H9 (cell line): Measurements from ENCODE around the gene CD300A. TPM values are rescaled to one million over a fixed set of nuclear protein-coding genes. Genes with fewer than 3 reads are reported as not detected.

Experiments used
- DNase-seq: peaks from one replicate; pipeline ENCODE4 v3.0.0-alpha.2; 2017
- H2AFZ ChIP-seq: one replicate; pipeline ENCODE4 v1.6.1; 2013; ENCODE audit warnings: mild to moderate bottlenecking, low read length, control low read depth, moderate library complexity
- H2AK5ac ChIP-seq: 2 replicates; pipeline ENCODE4 v1.6.1; 2013; ENCODE audit warnings: low read length, control low read depth, mixed read lengths; ENCODE audit not compliant: insufficient read length
- H2BK120ac ChIP-seq: one replicate; pipeline ENCODE4 v1.6.1; 2013; ENCODE audit warnings: low read depth, mild to moderate bottlenecking, low read length, control low read depth, inconsistent platforms; ENCODE audit not compliant: poor library complexity, severe bottlenecking
- H2BK12ac ChIP-seq: 2 replicates; pipeline ENCODE4 v1.6.1; 2013; ENCODE audit warnings: low read length, control low read depth, mixed read lengths, low read depth; ENCODE audit not compliant: insufficient read length
- H2BK15ac ChIP-seq: 2 replicates; pipeline ENCODE4 v1.6.1; 2013; ENCODE audit warnings: low read depth, low read length, control low read depth
- H2BK20ac ChIP-seq: one replicate; pipeline ENCODE4 v1.6.1; 2013; ENCODE audit warnings: low read depth, mild to moderate bottlenecking, low read length, control low read depth, inconsistent platforms; ENCODE audit not compliant: poor library complexity, severe bottlenecking
- H2BK5ac ChIP-seq: 2 replicates; pipeline ENCODE4 v1.6.1; 2013; ENCODE audit warnings: low read length, control low read depth, mixed read lengths; ENCODE audit not compliant: insufficient read length
- H3K14ac ChIP-seq: 2 replicates; pipeline ENCODE4 v1.6.1; 2013; ENCODE audit warnings: low read length, control low read depth; ENCODE audit not compliant: insufficient read depth
- H3K18ac ChIP-seq: 2 replicates; pipeline ENCODE4 v1.6.1; 2013; ENCODE audit warnings: low read depth, mild to moderate bottlenecking, mixed read lengths, low read length, control low read depth; ENCODE audit not compliant: insufficient read length
- H3K23ac ChIP-seq: 2 replicates; pipeline ENCODE4 v1.6.1; 2013; ENCODE audit warnings: low read length, control low read depth, mixed read lengths, low read depth; ENCODE audit not compliant: insufficient read length
- H3K23me2 ChIP-seq: 2 replicates; pipeline ENCODE4 v1.6.1; 2013; ENCODE audit warnings: low read depth, mild to moderate bottlenecking, mixed read lengths, low read length, control low read depth; ENCODE audit not compliant: insufficient read length, poor library complexity, severe bottlenecking
- H3K27ac ChIP-seq: 2 replicates; pipeline ENCODE4 v1.5.1; 2013; ENCODE audit warnings: low read length, control low read depth, mixed read lengths, low read depth; ENCODE audit not compliant: insufficient read length
- H3K27me3 ChIP-seq: 2 replicates; pipeline ENCODE4 v1.6.1; 2013; ENCODE audit warnings: low read length, control low read depth, inconsistent platforms; ENCODE audit not compliant: insufficient read depth
- H3K4ac ChIP-seq: 2 replicates; pipeline ENCODE4 v1.6.1; 2013; ENCODE audit warnings: low read depth, mild to moderate bottlenecking, control low read depth, inconsistent platforms, low read length, moderate library complexity
- H3K4me1 ChIP-seq: 2 replicates; pipeline ENCODE4 v1.6.1; 2013; ENCODE audit warnings: low read length, control low read depth, inconsistent platforms; ENCODE audit not compliant: insufficient read depth
- H3K4me2 ChIP-seq: 2 replicates; pipeline ENCODE4 v1.6.1; 2013; ENCODE audit warnings: low read length, control low read depth, mixed read lengths; ENCODE audit not compliant: insufficient read length, insufficient read depth
- H3K56ac ChIP-seq: 2 replicates; pipeline ENCODE4 v1.6.1; 2013; ENCODE audit warnings: low read depth, mild to moderate bottlenecking, mixed read lengths, low read length, control low read depth; ENCODE audit not compliant: insufficient read length
- H3K79me1 ChIP-seq: 2 replicates; pipeline ENCODE4 v1.6.1; 2013; ENCODE audit warnings: low read depth, mild to moderate bottlenecking, moderate library complexity, low read length, control low read depth, inconsistent platforms; ENCODE audit not compliant: insufficient read depth, poor library complexity, severe bottlenecking
- H3K79me2 ChIP-seq: 2 replicates; pipeline ENCODE4 v1.6.1; 2013; ENCODE audit warnings: low read length, control low read depth, inconsistent platforms; ENCODE audit not compliant: insufficient read depth
- H3K9ac ChIP-seq: 2 replicates; pipeline ENCODE4 v1.6.1; 2013; ENCODE audit warnings: low read length, control low read depth, mixed read lengths; ENCODE audit not compliant: insufficient read length; ENCODE audit errors: extremely low read depth
- H3K9me3 ChIP-seq: one replicate; pipeline ENCODE4 v1.6.1; 2013; ENCODE audit warnings: low read depth, low read length, inconsistent platforms; ENCODE audit not compliant: control insufficient read depth
- H3T11ph ChIP-seq: one replicate; pipeline ENCODE4 v1.6.1; 2013; ENCODE audit warnings: mild to moderate bottlenecking, low read length, control low read depth, inconsistent platforms
- H4K20me1 ChIP-seq: one replicate; pipeline ENCODE4 v1.6.1; 2013; ENCODE audit not compliant: control insufficient read depth, insufficient read length, insufficient read depth
- H4K5ac ChIP-seq: 2 replicates; pipeline ENCODE4 v1.6.1; 2013; ENCODE audit warnings: low read depth, mild to moderate bottlenecking, mixed read lengths, low read length, control low read depth; ENCODE audit not compliant: insufficient read length
- H4K8ac ChIP-seq: replicated peaks from 2 replicates; pipeline ENCODE4 v1.6.1; 2013; ENCODE audit warnings: low read length, control low read depth, mixed read lengths, low read depth; ENCODE audit not compliant: insufficient read length
- H4K91ac ChIP-seq: 2 replicates; pipeline ENCODE4 v1.6.1; 2013; ENCODE audit warnings: low read depth, mild to moderate bottlenecking, moderate library complexity, mixed read lengths, low read length, control low read depth; ENCODE audit not compliant: insufficient read length
- H3K27ac Mint-ChIP-seq, 3 experiments: 2 replicates in 2 of 3; 3 replicates in 1 of 3; pipeline ENCODE4 v1.8.0; 2020 to 2021; ENCODE audit warnings: mixed read lengths in 3 of 3, mild to moderate bottlenecking in 1 of 3, moderate library complexity in 1 of 3
- H3K27me3 Mint-ChIP-seq: 2 replicates; pipeline ENCODE4 v1.8.0; 2021; ENCODE audit warnings: low read depth, mild to moderate bottlenecking, moderate library complexity, mixed read lengths
- H3K36me3 Mint-ChIP-seq, 3 experiments: 2 replicates in 2 of 3; 3 replicates in 1 of 3; pipeline ENCODE4 v1.8.0; 2020 to 2021; ENCODE audit warnings: low read depth in 3 of 3, mixed read lengths in 3 of 3; ENCODE audit not compliant: insufficient read depth in 1 of 3
- H3K4me1 Mint-ChIP-seq, 2 experiments: 2 replicates each; pipeline ENCODE4 v1.8.0; 2020; ENCODE audit warnings: mixed read lengths in 2 of 2
- H3K4me3 Mint-ChIP-seq, 2 experiments: 2 replicates in 1 of 2; 3 replicates in 1 of 2; pipeline ENCODE4 v1.8.0; 2020 to 2021; ENCODE audit warnings: mild to moderate bottlenecking in 2 of 2, mixed read lengths in 2 of 2, moderate library complexity in 1 of 2
- H3K9me3 Mint-ChIP-seq, 2 experiments: 2 replicates in 1 of 2; 3 replicates in 1 of 2; pipeline ENCODE4 v1.8.0; 2020; ENCODE audit warnings: mild to moderate bottlenecking in 2 of 2, mixed read lengths in 2 of 2, moderate library complexity in 1 of 2
- WGBS: extraction: QIAGEN DNeasy Blood & Tissue Kit; methylation state at CpG from one replicate; pipeline ENCODE4 v1.1.7; 2013; ENCODE audit warnings: missing lambda C conversion rate, low lambda C conversion rate, mixed read lengths; ENCODE audit not compliant: insufficient read length; ENCODE audit errors: extremely low coverage; 5-methylcytosine and 5-hydroxymethylcytosine counted together
- total RNA-seq: library from RNA; stranded (reverse); gene quantifications from 2 replicates; pipeline ENCODE4 v1.2.1, GENCODE V29; 2021
- TF ChIP-seq, protein P1 (sequence below): fragments of 200-600 bp; sonication (generic); conservative IDR thresholded peaks from 3 replicates; pipeline ENCODE4 v1.8.0; 2021; ENCODE audit warnings: antibody characterized with exemption, mild to moderate bottlenecking

The CD300A gene
- total RNA-seq, 1 experiment from 2014 or later: not detected

DNA sequence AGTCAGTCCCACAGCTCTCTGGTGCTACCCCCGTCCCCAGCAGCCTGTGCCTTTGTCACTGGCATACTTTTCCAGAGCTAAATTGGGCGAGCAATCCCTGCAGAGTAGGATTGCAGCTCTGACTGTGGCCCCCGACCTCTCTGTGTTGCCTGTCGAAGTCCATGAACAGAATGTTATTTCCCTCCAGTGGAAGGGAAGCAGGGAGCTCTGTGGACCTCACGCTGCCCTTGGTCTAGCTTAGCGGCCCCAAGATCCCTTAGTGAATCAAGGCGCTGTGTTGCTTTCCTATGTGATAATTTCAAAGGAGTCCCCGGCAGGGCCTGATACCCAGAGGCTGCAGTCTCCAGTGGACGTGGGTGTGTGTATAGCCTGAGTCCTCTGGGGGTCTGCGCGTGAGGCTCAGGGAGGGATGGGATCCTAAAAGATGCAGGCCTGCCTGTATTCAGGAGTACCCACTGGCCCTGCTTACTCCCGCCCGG, 15.5 kb upstream of the CD300A start:
- Histone ChIP-seq H3T11ph (no peak overlapping the region), H3K9me3 (no peaks in the 10 kb centered on the region), H3K4ac (no peak overlapping the region), H3K56ac (no peak overlapping the region), H3K23me2 (peaks cover 7% of the 10 kb centered on the region), H3K14ac (no peak overlapping the region), H3K9ac (no peak overlapping the region), H4K8ac (no peak overlapping the region), H4K20me1 (no peaks in the 10 kb centered on the region), H2BK15ac (no peak overlapping the region), H2AFZ (no peak overlapping the region), H3K27me3 (peaks cover 11% of the 10 kb centered on the region; the same call in 1 of the 2 replicates), H2AK5ac (no peak overlapping the region), H3K4me1 (peaks cover 6% of the 10 kb centered on the region; the same call in 1 of the 2 replicates), H3K23ac (no peak overlapping the region), H4K5ac (no peak overlapping the region), H3K18ac (no peak overlapping the region), H3K4me2 (no peak overlapping the region), H3K27ac (no peak overlapping the region), H2BK120ac (no peak overlapping the region), H4K91ac (no peak overlapping the region), H2BK12ac (no peak overlapping the region), H2BK20ac (no peak overlapping the region), H3K79me1 (no peaks in the 10 kb centered on the region), H3K79me2 (no peaks in the 10 kb centered on the region), H2BK5ac (no peak overlapping the region)
- Mint-ChIP-seq H3K27ac (no peak overlapping the region), H3K4me1 (peaks cover 30 to 42% of the 10 kb centered on the region in 2 experiments), H3K4me3 (no peak overlapping the region), H3K36me3 (peaks cover 0 to 12% (median 2%) of the 10 kb centered on the region in 3 experiments; a peak in 1 of 7 replicates), H3K27me3 (peaks cover 50% of the 10 kb centered on the region), H3K9me3 (no peaks in the 10 kb centered on the region)
- DNase-seq: no peak
- TF ChIP-seq, protein P1, sequence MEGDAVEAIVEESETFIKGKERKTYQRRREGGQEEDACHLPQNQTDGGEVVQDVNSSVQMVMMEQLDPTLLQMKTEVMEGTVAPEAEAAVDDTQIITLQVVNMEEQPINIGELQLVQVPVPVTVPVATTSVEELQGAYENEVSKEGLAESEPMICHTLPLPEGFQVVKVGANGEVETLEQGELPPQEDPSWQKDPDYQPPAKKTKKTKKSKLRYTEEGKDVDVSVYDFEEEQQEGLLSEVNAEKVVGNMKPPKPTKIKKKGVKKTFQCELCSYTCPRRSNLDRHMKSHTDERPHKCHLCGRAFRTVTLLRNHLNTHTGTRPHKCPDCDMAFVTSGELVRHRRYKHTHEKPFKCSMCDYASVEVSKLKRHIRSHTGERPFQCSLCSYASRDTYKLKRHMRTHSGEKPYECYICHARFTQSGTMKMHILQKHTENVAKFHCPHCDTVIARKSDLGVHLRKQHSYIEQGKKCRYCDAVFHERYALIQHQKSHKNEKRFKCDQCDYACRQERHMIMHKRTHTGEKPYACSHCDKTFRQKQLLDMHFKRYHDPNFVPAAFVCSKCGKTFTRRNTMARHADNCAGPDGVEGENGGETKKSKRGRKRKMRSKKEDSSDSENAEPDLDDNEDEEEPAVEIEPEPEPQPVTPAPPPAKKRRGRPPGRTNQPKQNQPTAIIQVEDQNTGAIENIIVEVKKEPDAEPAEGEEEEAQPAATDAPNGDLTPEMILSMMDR: no peak
- WGBS: no CpG with 5 or more reads among the region's 13 CpGs
